Fibroblast of villous mesenchyme (primary cell): ENCODE measurements around the gene ADGRB2. TPM values are rescaled to one million over a fixed set of nuclear protein-coding genes. Genes with fewer than 3 reads are reported as not detected.

Source experiments
- DNase-seq: peaks from one replicate; pipeline ENCODE4 v3.0.0-alpha.2; 2010; ENCODE audit warnings: low read depth
- H3K4me3 ChIP-seq: 2 replicates; pipeline ENCODE4 v1.5.1; 2011; ENCODE audit warnings: low read depth, mild to moderate bottlenecking, low read length
- total RNA-seq: library from RNA; depleted of rRNA; stranded (reverse); fragments of >200 nt; gene quantifications from 2 replicates; pipeline ENCODE4 v1.2.3, GENCODE V29; 2012
- TF ChIP-seq, protein P1 (sequence below): IDR thresholded peaks from 2 replicates; pipeline ENCODE4 v1.5.1; 2012; ENCODE audit warnings: low read depth, mild to moderate bottlenecking, low read length; ENCODE audit not compliant: insufficient read depth

ADGRB2 gene
- total RNA-seq, 1 donor, result 14.2 TPM

DNA sequence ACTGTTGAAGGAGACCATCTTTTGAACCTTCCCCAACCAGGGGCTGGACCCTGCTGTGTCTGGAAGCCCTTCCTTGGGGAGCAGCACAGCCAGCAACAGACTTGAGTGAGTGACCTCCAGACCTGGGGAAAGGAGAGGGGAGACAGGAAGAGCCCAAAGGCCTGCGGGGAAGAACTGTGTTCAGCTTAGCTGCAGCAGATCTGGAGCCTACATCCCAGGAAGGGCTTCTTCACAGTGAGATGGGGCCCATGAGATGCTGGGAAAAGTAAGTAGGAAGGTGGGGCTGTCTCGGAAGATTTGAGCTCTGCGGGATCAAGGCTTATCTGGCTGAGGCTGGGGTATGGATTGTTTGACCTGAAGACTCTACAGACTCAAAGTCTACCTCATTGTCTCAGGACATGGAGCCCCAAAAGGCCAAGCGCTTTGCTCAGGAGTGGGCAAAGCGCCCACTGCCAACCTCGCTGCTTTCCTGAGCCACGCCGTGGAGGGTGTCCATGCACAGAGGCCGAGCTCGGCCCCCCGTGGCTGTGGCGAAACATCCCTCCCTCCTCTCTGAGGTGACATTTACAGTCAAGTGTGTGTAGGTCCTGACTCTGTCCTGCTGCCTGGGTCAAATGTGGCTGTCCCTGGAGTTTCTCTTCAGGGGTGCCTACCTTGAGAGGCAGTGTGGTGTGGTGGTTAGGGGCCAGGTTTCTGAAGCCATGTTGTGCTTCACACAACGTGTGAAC lies 27.2 kb upstream of the ADGRB2 start:
- DNase-seq, result no peak
- no peak overlapping the region for H3K4me3 ChIP-seq
- TF ChIP-seq, protein P1, sequence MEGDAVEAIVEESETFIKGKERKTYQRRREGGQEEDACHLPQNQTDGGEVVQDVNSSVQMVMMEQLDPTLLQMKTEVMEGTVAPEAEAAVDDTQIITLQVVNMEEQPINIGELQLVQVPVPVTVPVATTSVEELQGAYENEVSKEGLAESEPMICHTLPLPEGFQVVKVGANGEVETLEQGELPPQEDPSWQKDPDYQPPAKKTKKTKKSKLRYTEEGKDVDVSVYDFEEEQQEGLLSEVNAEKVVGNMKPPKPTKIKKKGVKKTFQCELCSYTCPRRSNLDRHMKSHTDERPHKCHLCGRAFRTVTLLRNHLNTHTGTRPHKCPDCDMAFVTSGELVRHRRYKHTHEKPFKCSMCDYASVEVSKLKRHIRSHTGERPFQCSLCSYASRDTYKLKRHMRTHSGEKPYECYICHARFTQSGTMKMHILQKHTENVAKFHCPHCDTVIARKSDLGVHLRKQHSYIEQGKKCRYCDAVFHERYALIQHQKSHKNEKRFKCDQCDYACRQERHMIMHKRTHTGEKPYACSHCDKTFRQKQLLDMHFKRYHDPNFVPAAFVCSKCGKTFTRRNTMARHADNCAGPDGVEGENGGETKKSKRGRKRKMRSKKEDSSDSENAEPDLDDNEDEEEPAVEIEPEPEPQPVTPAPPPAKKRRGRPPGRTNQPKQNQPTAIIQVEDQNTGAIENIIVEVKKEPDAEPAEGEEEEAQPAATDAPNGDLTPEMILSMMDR, result no peak

DNA sequence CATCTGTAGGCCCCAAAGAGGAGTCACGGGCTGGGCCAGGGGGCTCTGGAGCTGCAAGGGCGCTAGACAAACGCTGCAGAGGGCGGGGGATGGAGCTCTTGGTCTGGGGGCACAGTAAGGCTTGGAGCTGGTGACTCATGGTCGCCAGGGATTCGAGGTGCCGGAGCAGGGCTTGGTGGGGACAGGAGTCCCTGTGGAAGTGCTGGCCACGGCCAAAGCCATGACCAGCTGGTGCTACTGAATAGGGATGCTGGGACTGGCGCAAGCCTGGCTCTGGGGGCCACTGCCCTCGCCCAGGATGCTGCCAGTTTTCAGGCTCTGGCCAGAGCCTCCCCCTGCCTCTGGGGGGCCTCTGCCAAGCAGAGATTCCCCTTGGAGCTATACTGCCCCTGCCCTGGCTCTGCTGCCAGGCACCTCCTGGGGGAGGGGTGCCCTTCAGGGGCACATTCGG lies 26.5 kb upstream of the ADGRB2 start:
- TF ChIP-seq, protein P1, result no peak
- no peak for DNase-seq
- H3K4me3 ChIP-seq, result no peak overlapping the region

DNA sequence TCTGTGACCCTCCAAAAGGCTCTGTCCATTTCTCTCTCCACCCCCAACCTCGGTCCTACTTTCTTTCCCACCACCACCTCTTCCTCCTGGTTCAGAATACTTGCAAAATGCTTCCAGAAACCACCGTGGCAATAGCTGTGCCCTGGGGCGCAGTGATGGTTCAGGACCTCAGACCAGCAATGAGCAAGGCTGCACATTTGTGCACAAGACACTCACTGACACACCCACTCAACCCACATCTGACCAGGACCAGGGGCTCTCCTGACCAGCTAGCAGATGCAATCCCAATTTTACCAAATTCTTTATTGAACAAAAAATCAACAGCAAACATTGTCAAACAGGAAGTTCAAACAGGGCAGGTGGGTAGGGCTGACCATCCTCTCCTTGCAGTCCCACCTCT lies 26.0 kb upstream of the ADGRB2 start:
- DNase-seq, result no peak
- TF ChIP-seq, protein P1, result no peak
- H3K4me3 ChIP-seq, result no peak overlapping the region

DNA sequence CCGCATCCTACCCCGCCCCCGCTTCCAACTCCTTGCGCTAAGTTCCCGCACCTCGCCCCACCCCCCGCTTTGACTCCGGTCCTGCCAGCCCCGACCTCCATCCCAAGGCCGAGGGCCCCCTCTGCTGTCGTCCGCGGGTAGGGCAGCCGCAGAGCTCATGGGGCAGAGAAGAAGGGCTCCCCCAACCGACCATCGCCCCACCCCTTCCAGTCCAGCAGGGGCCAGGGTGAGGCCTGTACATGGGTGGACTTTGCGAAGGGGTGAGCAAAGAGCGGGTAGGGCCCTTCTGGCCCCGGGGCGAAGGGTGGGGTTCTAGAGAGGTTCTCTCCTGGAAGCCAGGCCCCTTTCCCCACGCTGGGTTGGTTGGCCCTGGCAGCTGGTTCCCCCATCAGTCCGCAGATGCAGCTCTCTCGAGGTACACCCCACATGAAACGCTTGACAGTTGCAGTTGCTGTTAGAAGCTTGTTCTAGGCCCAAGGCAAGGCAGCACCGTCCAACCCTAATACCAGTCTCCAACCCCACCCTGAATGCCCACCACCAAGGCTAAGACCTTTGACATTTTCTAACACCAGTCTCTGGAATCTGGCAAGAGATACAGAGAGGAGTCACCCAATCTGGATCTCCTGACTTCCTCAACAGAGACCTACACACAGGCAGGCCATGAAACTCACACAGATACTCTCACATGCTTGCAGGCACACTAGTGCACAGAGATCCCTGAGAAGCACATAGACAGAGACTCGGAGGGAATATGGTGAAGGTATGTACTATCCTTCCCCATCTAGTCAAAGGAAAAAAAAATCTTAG lies 25.3 kb upstream of the ADGRB2 start:
- peak; percentile 92 for DNase-seq
- TF ChIP-seq, protein P1, result peak; percentile 90
- H3K4me3 ChIP-seq, result peak overlapping the region; percentile 88

DNA sequence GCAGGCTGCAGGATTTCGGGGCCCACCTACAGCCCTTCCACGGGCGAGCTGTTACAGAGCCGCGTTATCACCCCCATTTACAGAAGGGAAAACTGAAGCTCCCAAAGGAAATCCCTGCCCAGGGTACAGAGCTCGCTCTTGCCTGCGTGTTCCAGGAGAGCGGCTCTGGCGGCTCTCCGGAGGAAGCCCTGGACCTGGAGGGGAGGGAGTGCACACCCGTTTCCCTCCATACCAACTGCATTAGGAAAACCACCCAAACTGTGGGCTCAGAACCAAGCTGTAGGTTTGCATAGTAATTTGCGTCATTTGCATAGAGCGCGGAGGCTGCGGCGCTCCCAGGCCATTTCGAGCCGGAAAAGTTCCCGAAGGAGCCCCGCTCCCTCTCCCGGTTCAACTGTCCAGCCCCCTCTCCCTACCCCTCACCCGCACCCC lies 24.7 kb upstream of the ADGRB2 start:
- DNase-seq, result peak; percentile 79
- TF ChIP-seq, protein P1, result no peak
- peak overlapping the region; percentile 88 for H3K4me3 ChIP-seq

DNA sequence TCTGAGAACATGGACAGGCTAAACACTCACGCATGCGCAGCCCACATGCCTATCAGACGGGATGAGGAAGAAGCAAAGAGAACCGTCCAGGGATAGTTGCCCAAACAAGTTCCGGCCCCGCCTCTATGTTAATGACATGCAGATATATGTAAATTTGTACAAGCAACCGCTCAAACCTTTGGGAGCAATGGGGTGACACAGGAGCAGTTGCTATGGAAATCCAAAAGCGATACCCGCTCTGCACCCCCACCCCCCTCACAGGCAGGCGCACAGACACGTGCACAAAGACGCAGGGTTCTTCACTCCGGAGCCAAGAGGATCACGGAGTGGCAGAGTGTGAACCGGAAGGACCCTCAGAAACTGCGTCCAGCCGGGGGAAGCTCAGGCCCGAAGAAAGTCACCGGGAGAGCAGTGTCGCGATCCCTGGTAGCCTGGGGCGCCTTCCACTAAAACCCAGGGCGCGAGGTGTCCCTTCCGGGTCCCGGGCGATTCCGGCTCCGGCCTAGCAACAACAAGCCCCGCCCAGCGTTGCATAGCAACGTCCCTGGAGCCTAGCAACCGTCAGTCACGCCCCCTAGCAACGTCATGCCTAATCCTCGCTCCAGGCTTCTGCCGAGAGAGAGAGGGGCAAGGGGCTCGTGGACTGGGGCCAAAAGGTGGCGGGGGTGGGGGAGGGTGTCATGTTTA lies 24.1 kb upstream of the ADGRB2 start:
- peak; percentile 91 for DNase-seq
- peak overlapping the region; percentile 88 for H3K4me3 ChIP-seq
- TF ChIP-seq, protein P1, result no peak
